Brain microvascular endothelial cell (primary cell): ENCODE data around the gene HOXB8.

Experiments used
- DNase-seq: peaks from one replicate; pipeline ENCODE4 v3.0.0-alpha.2; 2020
- H3K27ac ChIP-seq: fragments of 250-450 bp; sonication (Bioruptor Pico); 2 replicates; pipeline ENCODE4 v1.5.1; 2020; ENCODE audit warnings: mild to moderate bottlenecking, moderate library complexity
- H3K27me3 ChIP-seq: fragments of 250-450 bp; sonication (Bioruptor Pico); replicated peaks from 2 replicates; pipeline ENCODE4 v1.5.1; 2020; ENCODE audit warnings: mild to moderate bottlenecking
- H3K36me3 ChIP-seq: fragments of 250-450 bp; sonication (Bioruptor Pico); replicated peaks from 2 replicates; pipeline ENCODE4 v1.5.1; 2020; ENCODE audit warnings: mild to moderate bottlenecking
- H3K4me3 ChIP-seq: 2 replicates; pipeline ENCODE4 v1.5.1; 2011; ENCODE audit warnings: low read depth, mild to moderate bottlenecking, control low read depth, low read length, moderate library complexity
- in situ Hi-C: cut with HindIII; loops from 2 replicates; pipeline ENCODE4 v1.10.0; 2017; ENCODE audit warnings: low sequenced_read_pairs, low pct_ligation_motif_present
- TF ChIP-seq, protein P1 (sequence below): IDR thresholded peaks from 2 replicates; pipeline ENCODE4 v1.5.1; 2011; ENCODE audit warnings: low read depth, mild to moderate bottlenecking, moderate library complexity, low read length, control low read depth, inconsistent platforms; ENCODE audit errors: missing control alignments

HOXB8 gene

GRCh38 chr17:48616717-48617470 lies 1.8 kb upstream of the HOXB8 start:
- H3K4me3 ChIP-seq = no peak overlapping the region
- no peaks in the 10 kb centered on the region for H3K36me3 ChIP-seq
- in situ Hi-C loops = no loop called here
- TF ChIP-seq, protein P1, sequence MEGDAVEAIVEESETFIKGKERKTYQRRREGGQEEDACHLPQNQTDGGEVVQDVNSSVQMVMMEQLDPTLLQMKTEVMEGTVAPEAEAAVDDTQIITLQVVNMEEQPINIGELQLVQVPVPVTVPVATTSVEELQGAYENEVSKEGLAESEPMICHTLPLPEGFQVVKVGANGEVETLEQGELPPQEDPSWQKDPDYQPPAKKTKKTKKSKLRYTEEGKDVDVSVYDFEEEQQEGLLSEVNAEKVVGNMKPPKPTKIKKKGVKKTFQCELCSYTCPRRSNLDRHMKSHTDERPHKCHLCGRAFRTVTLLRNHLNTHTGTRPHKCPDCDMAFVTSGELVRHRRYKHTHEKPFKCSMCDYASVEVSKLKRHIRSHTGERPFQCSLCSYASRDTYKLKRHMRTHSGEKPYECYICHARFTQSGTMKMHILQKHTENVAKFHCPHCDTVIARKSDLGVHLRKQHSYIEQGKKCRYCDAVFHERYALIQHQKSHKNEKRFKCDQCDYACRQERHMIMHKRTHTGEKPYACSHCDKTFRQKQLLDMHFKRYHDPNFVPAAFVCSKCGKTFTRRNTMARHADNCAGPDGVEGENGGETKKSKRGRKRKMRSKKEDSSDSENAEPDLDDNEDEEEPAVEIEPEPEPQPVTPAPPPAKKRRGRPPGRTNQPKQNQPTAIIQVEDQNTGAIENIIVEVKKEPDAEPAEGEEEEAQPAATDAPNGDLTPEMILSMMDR = no peak
- H3K27ac ChIP-seq = no peak overlapping the region
- peaks cover 86% of the 10 kb centered on the region for H3K27me3 ChIP-seq
- DNase-seq = no peak

DNA sequence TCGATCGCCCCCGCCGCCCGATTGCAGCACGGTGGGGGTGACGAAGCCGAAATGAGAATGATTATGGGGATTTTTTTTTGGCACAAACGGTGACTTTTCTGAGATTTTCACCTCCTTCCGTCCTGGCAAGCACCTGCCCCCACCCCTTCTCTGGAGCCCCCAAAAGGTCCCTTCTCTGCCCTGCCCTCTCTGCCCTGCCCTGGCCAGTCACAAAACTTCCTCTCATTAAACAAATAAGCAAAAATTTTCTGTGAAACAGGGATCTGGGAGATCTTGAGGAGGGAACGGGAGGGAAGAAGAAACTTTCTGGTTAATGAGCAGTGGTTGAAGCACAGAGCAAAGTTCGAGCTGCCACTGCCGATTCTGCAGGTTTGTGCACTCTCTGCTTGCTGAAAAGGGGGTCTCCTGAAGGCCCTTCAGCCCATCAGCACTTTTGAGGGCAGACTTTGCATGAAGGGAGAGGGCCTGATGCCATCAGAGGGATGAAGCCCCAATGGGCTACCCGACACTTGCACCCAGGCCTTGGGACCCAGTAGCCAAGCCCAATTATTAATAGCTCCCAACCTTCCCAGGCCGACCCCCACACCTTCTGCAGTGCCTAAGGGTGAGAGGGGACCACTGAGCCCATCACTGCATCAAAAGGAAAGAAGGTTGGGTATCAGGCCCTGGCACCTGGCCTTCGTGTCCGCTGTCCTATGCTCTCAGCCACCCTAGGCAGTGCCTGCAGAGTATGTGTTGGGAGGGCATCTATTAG lies 1.0 kb upstream of the HOXB8 start:
- no peak overlapping the region for H3K27ac ChIP-seq
- no peak overlapping the region for H3K4me3 ChIP-seq
- no peak for DNase-seq
- H3K27me3 ChIP-seq = peaks cover 84% of the 10 kb centered on the region
- in situ Hi-C loops = no loop called here
- TF ChIP-seq, protein P1 = no peak
- H3K36me3 ChIP-seq = no peaks in the 10 kb centered on the region

GRCh38 chr17:48613862-48614694 lies 1.0 kb downstream of the HOXB8 start:
- no peak for DNase-seq
- H3K27me3 ChIP-seq = peaks cover 84% of the 10 kb centered on the region
- TF ChIP-seq, protein P1 = no peak
- peak overlapping the region; percentile 12 for H3K4me3 ChIP-seq
- no peak overlapping the region for H3K27ac ChIP-seq
- in situ Hi-C loops = no loop called here
- no peaks in the 10 kb centered on the region for H3K36me3 ChIP-seq

DNA sequence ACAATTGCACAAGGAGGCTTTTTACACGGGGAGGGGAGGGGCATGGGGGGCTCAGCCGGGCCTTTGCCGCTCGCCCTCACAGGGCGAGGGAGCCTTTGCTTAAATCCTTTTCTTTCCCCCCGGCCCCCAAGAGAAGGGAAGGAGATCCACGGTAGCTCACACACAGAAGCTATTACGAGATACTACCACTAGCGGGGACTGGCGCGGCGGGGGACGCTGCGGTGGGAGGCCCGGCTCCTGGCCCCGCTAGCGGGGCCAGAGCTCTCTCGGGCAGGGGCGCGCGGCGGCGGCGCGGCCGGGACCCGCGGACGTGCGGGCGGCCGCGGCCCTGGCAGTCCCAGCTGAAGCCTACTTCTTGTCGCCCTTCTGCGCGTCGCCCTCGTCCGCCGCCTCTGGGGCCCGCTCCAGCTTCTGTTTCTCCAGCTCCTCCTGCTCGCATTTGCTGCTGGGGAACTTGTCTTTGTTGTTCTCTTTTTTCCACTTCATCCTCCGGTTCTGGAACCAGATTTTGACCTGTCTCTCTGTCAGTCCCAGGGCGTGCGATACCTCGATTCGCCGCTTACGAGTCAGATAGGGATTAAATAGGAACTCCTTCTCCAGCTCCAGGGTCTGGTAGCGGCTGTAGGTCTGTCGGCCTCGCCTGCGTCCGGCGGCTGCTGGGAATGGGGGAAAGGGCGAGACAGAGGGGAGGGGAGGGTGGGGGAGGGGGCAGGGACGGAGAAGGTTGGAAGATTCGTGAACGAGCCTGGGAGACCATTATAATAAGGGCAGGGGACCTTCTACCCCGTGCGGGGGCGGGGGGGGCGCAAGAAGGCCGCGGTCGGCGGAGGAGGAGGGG lies 2.0 kb downstream of the HOXB8 start:
- no peaks in the 10 kb centered on the region for H3K36me3 ChIP-seq
- TF ChIP-seq, protein P1 = peak; percentile 27
- no peak for DNase-seq
- peaks cover 84% of the 10 kb centered on the region for H3K27me3 ChIP-seq
- H3K4me3 ChIP-seq = peak overlapping the region; percentile 27
- in situ Hi-C loops = no loop called here
- no peak overlapping the region for H3K27ac ChIP-seq

DNA sequence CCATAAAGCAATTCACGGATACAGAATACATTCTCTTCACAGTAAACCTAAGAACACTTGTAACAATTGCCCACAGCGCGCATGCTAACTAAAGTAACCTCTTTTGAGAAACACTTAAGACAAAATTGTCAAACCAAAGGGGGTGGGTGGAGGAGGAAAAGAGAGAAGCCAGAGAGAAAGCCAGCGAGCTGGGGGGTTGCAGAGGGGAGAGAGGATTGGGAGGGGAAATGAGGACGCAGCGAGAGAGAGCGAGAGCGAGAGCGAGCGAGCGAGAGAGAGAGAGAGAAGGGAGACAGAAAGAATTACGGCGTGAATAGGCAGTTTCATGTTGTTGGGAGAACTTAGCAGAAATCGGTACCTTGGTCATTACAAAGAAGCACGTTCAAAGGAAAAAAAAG lies 2.6 kb downstream of the HOXB8 start:
- peak overlapping the region; percentile 17 for H3K4me3 ChIP-seq
- H3K36me3 ChIP-seq = no peaks in the 10 kb centered on the region
- no peak overlapping the region for H3K27ac ChIP-seq
- TF ChIP-seq, protein P1 = no peak
- peaks cover 83% of the 10 kb centered on the region for H3K27me3 ChIP-seq
- no peak for DNase-seq
- in situ Hi-C loops = no loop called here
